A673 (cell line): Measurements from ENCODE around the gene GRM3.

Source experiments
- CTCF ChIP-seq: fragments of 300-800, 200-600 bp; sonication (generic); conservative IDR thresholded peaks from 2 replicates; pipeline ENCODE4 v1.5.1; 2017; ENCODE audit warnings: low read depth, mild to moderate bottlenecking, antibody characterized with exemption, low read length, moderate library complexity, mixed read lengths
- EZH2 ChIP-seq: fragments of 200-600 bp; sonication (generic); IDR thresholded peaks from 2 replicates; pipeline ENCODE4 v1.6.1; 2017; ENCODE audit warnings: borderline replicate concordance, low read depth, mild to moderate bottlenecking, mixed read lengths, antibody characterized with exemption, low read length; ENCODE audit not compliant: poor library complexity, severe bottlenecking

GRCh38 chr7:86826948-86827347 lies 183.2 kb downstream of the GRM3 start:
- TF ChIP-seq CTCF, result no peak
- TF ChIP-seq EZH2, result no peak
